NT2/D1 (cell line): ENCODE data around the gene ARMC9.
"Not testable (repeated sequence)": the region's sequence is repeated elsewhere in the genome, so short reads cannot be mapped to it uniquely, and the experiment has no call there.

ENCODE experiments used
- DNase-seq: peaks from one replicate; pipeline ENCODE4 v3.0.0-alpha.2; 2011; ENCODE audit warnings: low read depth, low spot score
- H3K27me3 ChIP-seq: 2 replicates; pipeline ENCODE4 v1.6.0; 2011; ENCODE audit warnings: mild to moderate bottlenecking; ENCODE audit not compliant: insufficient read length, insufficient read depth
- H3K36me3 ChIP-seq: 2 replicates; pipeline ENCODE4 v1.6.1; 2011; ENCODE audit warnings: mild to moderate bottlenecking, low read length, mixed read lengths; ENCODE audit not compliant: insufficient read depth, insufficient read length
- H3K4me1 ChIP-seq: 2 replicates; pipeline ENCODE4 v1.5.1; 2011; ENCODE audit not compliant: insufficient read depth, insufficient read length
- H3K4me3 ChIP-seq: 2 replicates; pipeline ENCODE4 v1.5.1; 2011; ENCODE audit warnings: low read depth; ENCODE audit not compliant: insufficient read length
- H3K9ac ChIP-seq: 2 replicates; pipeline ENCODE4 v1.6.0; 2011; ENCODE audit warnings: low read depth; ENCODE audit not compliant: insufficient read length
- H3K9me3 ChIP-seq: 2 replicates; pipeline ENCODE4 v1.5.1; 2011; ENCODE audit warnings: mild to moderate bottlenecking, low read length; ENCODE audit not compliant: insufficient read depth
- SUZ12 ChIP-seq: IDR thresholded peaks from 2 replicates; pipeline ENCODE4 v1.6.1; 2011; ENCODE audit not compliant: insufficient read length, insufficient read depth; ENCODE audit errors: extremely low read depth
- YY1 ChIP-seq: IDR thresholded peaks from 2 replicates; pipeline ENCODE4 v1.6.1; 2011; ENCODE audit not compliant: insufficient read length, insufficient read depth
- ZNF274 ChIP-seq: IDR thresholded peaks from 2 replicates; pipeline ENCODE4 v1.6.1; 2011; ENCODE audit warnings: mild to moderate bottlenecking, low read depth, low read length

ARMC9 gene

DNA sequence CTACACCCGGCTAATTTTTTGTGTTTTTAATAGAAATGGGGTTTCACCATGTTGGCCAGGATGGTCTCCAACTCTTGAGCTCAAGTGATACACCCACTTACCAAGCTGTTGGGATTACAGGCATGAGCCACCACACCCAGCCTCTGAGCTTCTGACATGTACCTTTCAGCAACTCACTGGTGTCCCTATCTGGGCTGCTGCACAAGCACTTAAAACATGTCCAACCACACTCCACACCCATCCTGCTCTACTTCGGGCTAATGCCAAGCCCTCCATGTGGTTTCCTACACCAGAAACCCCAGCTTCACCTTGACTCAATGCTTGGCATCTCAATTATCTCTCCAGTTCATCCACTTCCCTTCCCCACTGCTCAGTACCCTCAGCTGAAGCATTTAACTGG is 22.4 kb upstream of the ARMC9 start:
- no peak overlapping the region for H3K4me3 ChIP-seq
- H3K9me3 ChIP-seq: no peaks in the 10 kb centered on the region
- H3K4me1 ChIP-seq: peaks cover 3% of the 10 kb centered on the region
- H3K9ac ChIP-seq: no peak overlapping the region
- DNase-seq: no peak
- peaks cover 41% of the 10 kb centered on the region for H3K36me3 ChIP-seq
- no peaks in the 10 kb centered on the region for H3K27me3 ChIP-seq
- TF ChIP-seq SUZ12: no peak
- TF ChIP-seq YY1: no peak
- TF ChIP-seq ZNF274: no peak

DNA sequence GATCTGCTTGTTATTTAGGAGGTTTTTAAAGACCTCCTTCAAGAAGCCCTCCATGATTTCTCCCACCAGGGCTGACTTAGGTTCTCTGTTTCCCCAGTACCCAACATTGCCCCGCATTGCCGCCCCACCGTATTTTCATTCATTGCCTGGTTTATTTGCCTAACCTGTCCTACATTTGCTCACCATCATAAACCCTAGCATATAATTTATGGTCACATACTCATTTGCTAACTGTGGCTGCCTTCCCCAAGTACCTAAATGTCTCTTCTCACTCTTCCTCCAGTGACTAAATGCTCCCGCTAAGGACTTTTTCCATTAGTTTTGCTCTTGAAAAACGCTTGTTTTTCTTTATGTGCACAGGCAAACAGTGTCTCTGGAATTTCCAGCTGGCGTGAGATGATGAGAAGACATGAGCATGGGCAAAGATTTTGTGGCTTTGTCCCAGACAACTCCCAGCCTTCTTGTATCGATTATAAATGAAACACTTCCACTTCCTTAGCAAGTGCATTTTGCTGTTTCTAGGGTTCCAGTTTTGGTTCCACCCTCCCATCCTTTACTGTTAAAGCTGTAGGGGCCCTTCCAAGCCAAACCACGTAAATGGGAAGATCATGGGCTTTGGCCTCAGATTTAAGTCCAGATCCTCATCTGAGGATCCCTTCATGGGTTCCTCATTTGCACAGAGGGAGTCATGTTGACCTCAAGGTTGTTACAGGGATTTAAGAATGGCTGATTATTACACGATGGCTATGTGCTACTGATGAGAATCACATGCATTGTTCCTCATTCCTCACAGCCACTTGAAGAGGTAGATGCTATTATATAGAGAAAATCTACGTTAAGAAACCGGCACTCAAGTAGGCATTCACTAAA is 21.0 kb upstream of the ARMC9 start:
- peaks cover 29% of the 10 kb centered on the region for H3K36me3 ChIP-seq
- H3K27me3 ChIP-seq: no peaks in the 10 kb centered on the region
- no peaks in the 10 kb centered on the region for H3K9me3 ChIP-seq
- H3K4me1 ChIP-seq: peaks cover 3% of the 10 kb centered on the region
- DNase-seq: no peak
- no peak overlapping the region for H3K9ac ChIP-seq
- no peak overlapping the region for H3K4me3 ChIP-seq
- TF ChIP-seq ZNF274 (no peak), YY1 (no peak), SUZ12 (no peak)

DNA sequence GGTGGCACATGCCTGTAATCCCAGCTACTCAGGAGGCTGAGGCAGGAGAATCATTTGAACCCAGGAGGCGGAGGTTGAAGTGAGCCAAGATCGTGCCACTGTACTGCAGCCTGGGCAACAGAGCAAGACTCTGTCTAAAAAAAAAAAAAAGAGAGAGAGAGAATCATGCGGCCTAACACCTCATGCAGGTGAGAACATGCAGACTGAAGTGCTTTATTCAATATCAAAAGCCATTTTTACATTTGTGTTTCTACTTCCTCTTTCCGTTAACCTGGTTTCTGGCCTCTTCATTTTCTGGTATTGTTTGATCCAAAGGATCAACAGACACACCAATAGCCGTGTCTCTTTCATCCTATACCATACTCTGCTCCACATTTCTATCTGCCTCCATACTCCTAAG is 19.6 kb upstream of the ARMC9 start:
- H3K36me3 ChIP-seq: peaks cover 15% of the 10 kb centered on the region
- DNase-seq, H3K9me3 ChIP-seq, H3K9ac ChIP-seq, H3K4me3 ChIP-seq, H3K27me3 ChIP-seq, H3K4me1 ChIP-seq: not testable (repeated sequence)

- no peaks in the 10 kb centered on the region for H3K9me3 ChIP-seq
- H3K9ac ChIP-seq: no peak overlapping the region
- peaks cover 3% of the 10 kb centered on the region for H3K4me1 ChIP-seq
- no peak for DNase-seq
- H3K36me3 ChIP-seq: no peaks in the 10 kb centered on the region
- H3K4me3 ChIP-seq: no peak overlapping the region
- H3K27me3 ChIP-seq: no peaks in the 10 kb centered on the region
- TF ChIP-seq ZNF274: no peak
- TF ChIP-seq SUZ12: no peak
- TF ChIP-seq YY1: no peak
These were observed 16.4 kb upstream of the ARMC9 start for GRCh38 chr2:231181860-231182512.

DNA sequence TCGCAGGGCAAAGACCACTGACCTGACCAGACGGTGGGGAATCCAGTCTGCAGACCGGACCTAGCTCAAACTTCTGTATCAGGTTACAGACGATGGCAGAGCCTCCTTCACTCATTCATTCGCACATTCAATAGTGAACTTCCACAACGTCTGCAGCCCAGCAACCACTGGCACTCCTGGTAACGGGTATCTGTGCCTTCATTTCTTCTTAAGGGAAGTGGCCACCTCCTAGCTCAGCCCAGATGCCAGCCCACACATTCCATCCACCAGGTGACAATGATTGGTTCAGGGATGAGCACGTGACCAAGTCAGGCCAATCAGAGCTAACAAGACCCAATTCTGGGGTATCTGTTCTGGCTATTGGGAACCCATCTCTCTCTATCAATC is 15.9 kb upstream of the ARMC9 start:
- H3K9ac ChIP-seq: no peak overlapping the region
- no peaks in the 10 kb centered on the region for H3K27me3 ChIP-seq
- TF ChIP-seq SUZ12: no peak
- no peak for TF ChIP-seq ZNF274
- TF ChIP-seq YY1: no peak
- H3K36me3 ChIP-seq: no peaks in the 10 kb centered on the region
- H3K4me3 ChIP-seq: no peak overlapping the region
- H3K9me3 ChIP-seq: no peaks in the 10 kb centered on the region
- DNase-seq: no peak
- H3K4me1 ChIP-seq: peaks cover 3% of the 10 kb centered on the region

GRCh38 chr2:231183851-231184250 is 14.6 kb upstream of the ARMC9 start:
- H3K27me3 ChIP-seq: no peaks in the 10 kb centered on the region
- H3K36me3 ChIP-seq: no peaks in the 10 kb centered on the region
- H3K4me3 ChIP-seq: no peak overlapping the region
- TF ChIP-seq ZNF274: no peak
- no peak for TF ChIP-seq SUZ12
- TF ChIP-seq YY1: no peak
- H3K9ac ChIP-seq: no peak overlapping the region
- DNase-seq: no peak
- H3K9me3 ChIP-seq: no peaks in the 10 kb centered on the region
- peaks cover 3% of the 10 kb centered on the region for H3K4me1 ChIP-seq

GRCh38 chr2:231184319-231184718 is 14.1 kb upstream of the ARMC9 start:
- no peak overlapping the region for H3K9ac ChIP-seq
- TF ChIP-seq ZNF274 (no peak), YY1 (no peak), SUZ12 (no peak)

More at GRCh38 chr2:231184319-231184718, 14.1 kb upstream of the ARMC9 start:
- H3K36me3 ChIP-seq: no peaks in the 10 kb centered on the region
- H3K27me3 ChIP-seq: no peaks in the 10 kb centered on the region
- DNase-seq: no peak
- no peaks in the 10 kb centered on the region for H3K9me3 ChIP-seq
- peaks cover 3% of the 10 kb centered on the region for H3K4me1 ChIP-seq
- H3K4me3 ChIP-seq: no peak overlapping the region
